Measurements from ENCODE around the gene NDUFS6. TPM values are rescaled to one million over a fixed set of nuclear protein-coding genes. Genes with fewer than 3 reads are reported as not detected.

The NDUFS6 gene
- total and polyA plus RNA-seq, 2 of the 8 experiments (the other 6 are each of a cell fraction or from before 2014, with no cell fraction given): 72.7 to 191 TPM

DNA sequence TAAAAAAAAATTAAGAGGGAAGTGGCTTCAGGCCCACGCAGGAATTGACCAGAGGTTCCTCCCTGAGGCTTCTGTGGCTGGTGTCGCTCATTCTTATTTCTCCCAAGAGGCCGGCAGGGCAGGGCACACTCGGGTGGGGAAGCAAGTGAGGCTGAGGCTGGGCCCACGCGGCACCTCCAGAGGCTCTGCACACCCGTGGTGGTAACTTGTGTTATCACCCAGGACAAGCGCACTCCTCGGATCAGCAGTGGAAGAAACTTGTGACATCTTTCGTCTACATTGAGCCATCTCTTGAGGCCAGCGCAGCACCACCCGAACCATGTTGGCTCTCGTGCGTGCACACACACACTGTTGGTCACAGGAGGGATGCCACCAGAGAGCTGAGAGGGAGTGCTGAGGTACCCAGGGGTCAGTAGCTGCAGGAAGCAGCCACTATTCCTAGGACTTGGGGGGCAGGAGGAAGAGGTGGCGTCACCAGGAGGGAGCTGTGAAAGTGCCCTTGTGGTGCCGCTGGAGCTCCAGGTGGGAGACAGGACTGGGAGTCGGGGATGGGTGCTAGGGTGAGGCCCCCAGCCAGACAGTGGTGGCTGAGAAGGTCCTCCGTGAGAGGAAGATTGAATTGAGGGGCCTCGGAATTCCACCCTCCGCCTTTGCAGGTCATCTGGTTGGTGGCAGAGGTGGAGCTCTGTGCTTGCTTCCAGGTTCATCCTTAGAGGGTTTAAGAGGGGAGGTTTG lies 6.4 kb downstream of the NDUFS6 start:
- POLR2A ChIA-PET (ENCODE audit: partially characterized antibody): interaction anchor here (0.9 to 1.4 kb wide), 5 partner anchors 10 to 57 kb away, joined by 3 to 4 read pairs (median 3); no protein-coding TSS in a partner anchor
- no peak overlapping the region for H3K27ac ChIP-seq (ENCODE audit: low read depth, low read length)
- no peak overlapping the region for H3K18ac ChIP-seq (ENCODE audit: extremely low read depth, low read length)
- H3K56ac ChIP-seq (replicated peaks; ENCODE audit: insufficient read length, low read depth, low read length): no peak overlapping the region
- H3K79me1 ChIP-seq (ENCODE audit: low read depth, low read length): peaks cover 12% of the 10 kb centered on the region
- no peak overlapping the region for H3K14ac ChIP-seq (ENCODE audit: insufficient read length)
- no peaks in the 10 kb centered on the region for H3K27me3 ChIP-seq (replicated peaks in 1 of 4; ENCODE audit: control insufficient read depth in 3 of 4, extremely low read depth in 1 of 4, insufficient read depth in 3 of 4, low read length in 3 of 4)
- peaks cover 34 to 83% (median 63%) of the 10 kb centered on the region in 4 experiments for H3K36me3 ChIP-seq (ENCODE audit: control insufficient read depth in 2 of 4, insufficient read depth in 4 of 4, low read length in 3 of 4)
- no peak overlapping the region for H2BK20ac ChIP-seq (ENCODE audit: low read length)
- no peak for DNase-seq (ENCODE audit: low read depth in 1 of 2, low spot score in 2 of 2)
- no peaks in the 10 kb centered on the region for H3K23me2 ChIP-seq (ENCODE audit: low read depth, low read length)
- H3K4me3 ChIP-seq (ENCODE audit: extremely low read depth in 1 of 4, insufficient read depth in 2 of 4, low read depth in 3 of 4, low read length in 4 of 4): no peak overlapping the region
- H3K4me2 ChIP-seq (ENCODE audit: insufficient read depth in 1 of 2, low read depth in 2 of 2, low read length in 2 of 2): no peak overlapping the region
- H4K20me1 ChIP-seq (replicated peaks in 1 of 2; ENCODE audit: control insufficient read depth in 1 of 2, insufficient read depth in 2 of 2, low read length in 2 of 2): peaks cover 13 to 46% of the 10 kb centered on the region in 2 experiments
- H3K9me3 ChIP-seq (ENCODE audit: insufficient read depth in 2 of 2, low read depth in 1 of 2, low read length in 1 of 2): no peaks in the 10 kb centered on the region
- H2BK12ac ChIP-seq (ENCODE audit: low read depth, low read length): no peak overlapping the region
- FAIRE-seq: no peak
- H3K79me2 ChIP-seq (ENCODE audit: control insufficient read depth in 1 of 2, insufficient read depth in 2 of 2, low read length in 2 of 2): peaks cover 21 to 97% of the 10 kb centered on the region in 2 experiments
- 0 out of 2 replicates have a peak overlapping the region, but pooled peaks have one; percentile 60 for H4K8ac ChIP-seq (ENCODE audit: extremely low read depth, insufficient read depth, low read length)
- H3K23ac ChIP-seq (ENCODE audit: insufficient read length): no peak overlapping the region
- H2BK5ac ChIP-seq (ENCODE audit: low read depth, low read length): no peak overlapping the region
- H2AK5ac ChIP-seq (ENCODE audit: low read depth, low read length): no peak overlapping the region
- CTCF ChIA-PET (ENCODE audit: partially characterized antibody): interaction anchor here (0.7 to 1.9 kb wide), 5 partner anchors 14 to 75 kb away, joined by 3 to 7 read pairs (median 3); no protein-coding TSS in a partner anchor
- H4K5ac ChIP-seq (ENCODE audit: insufficient read length, low read depth, low read length): no peak overlapping the region
- no peak overlapping the region for H2BK120ac ChIP-seq (replicated peaks; ENCODE audit: low read depth, low read length)
- WGBS, 2 experiments (ENCODE audit: extremely low coverage in 1 of 2, insufficient coverage in 1 of 2, insufficient read length in 1 of 2, insufficient replicate concordance in 2 of 2, low coverage in 1 of 2, low lambda C conversion rate in 2 of 2, missing lambda C conversion rate in 1 of 2): 92% methylated on average over 20 of the region's 20 CpGs; no CpG with 5 or more reads in 1 of the 2 experiments
- H2AFZ ChIP-seq (ENCODE audit: low read length): no peak overlapping the region
- no peaks in the 10 kb centered on the region for H3K4me1 ChIP-seq (replicated peaks in 1 of 4; ENCODE audit: control insufficient read depth in 3 of 4, insufficient read depth in 4 of 4, low read length in 3 of 4)
- no peak overlapping the region for H2BK15ac ChIP-seq (ENCODE audit: low read length)
- H4K91ac ChIP-seq (replicated peaks; ENCODE audit: insufficient read length, low read length): no peak overlapping the region
- H3K4ac ChIP-seq (replicated peaks; ENCODE audit: insufficient read length, low read depth, low read length): no peak overlapping the region
- H3K9ac ChIP-seq (replicated peaks in 1 of 4; ENCODE audit: extremely low read depth in 1 of 4, low read depth in 3 of 4, low read length in 3 of 4): no peak overlapping the region; a peak in 1 of 7 replicates
